Activated T-helper 1 cell treated with Interleukin-2 at 50 U/mL for 16 hours (primary cell): Measurements from ENCODE around the gene GUCY1A1.

Experiments used
- DNase-seq: peaks from one replicate; pipeline ENCODE4 v3.0.0-alpha.2; 2020; ENCODE audit warnings: low read depth

Gene GUCY1A1

GRCh38 chr4:155692361-155692760 lies 25.7 kb downstream of the GUCY1A1 start:
- DNase-seq, result no peak

- no peak for DNase-seq
Measured at GRCh38 chr4:155693015-155693663, 26.5 kb downstream of the GUCY1A1 start.

DNA sequence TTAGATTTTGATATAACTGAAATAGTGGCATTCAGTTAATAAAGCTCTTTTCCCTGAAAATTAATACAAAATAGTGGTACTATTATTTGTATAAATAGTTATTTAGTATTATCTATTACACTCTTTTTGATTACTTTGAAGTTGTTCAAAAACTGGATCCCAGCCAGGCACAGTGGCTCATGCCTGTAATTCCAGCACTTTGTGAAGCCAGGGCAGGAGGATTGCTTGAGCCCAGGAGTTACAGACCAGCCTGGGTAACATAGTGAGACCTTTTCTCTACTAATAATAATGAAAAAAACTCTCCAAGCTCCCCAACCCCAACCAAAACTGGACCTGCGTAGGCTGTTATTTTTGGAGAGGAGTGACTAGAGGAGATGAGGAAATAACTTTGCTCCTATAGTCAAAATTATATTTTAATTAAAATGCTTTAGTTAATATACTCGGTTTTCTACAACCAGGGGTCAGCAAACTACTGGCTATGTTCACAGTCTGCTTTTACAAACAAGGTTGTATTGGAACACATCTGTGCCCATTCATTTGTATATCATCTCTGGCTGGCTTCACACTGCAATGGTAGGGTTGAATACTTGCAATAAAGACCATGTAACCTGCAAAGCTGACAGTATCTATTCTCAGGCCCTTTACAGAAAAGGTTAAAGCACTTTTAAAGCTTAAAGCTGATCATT lies 27.6 kb downstream of the GUCY1A1 start:
- DNase-seq, result no peak

- no peak for DNase-seq
Measured at GRCh38 chr4:155696226-155696625, 29.6 kb downstream of the GUCY1A1 start.

DNA sequence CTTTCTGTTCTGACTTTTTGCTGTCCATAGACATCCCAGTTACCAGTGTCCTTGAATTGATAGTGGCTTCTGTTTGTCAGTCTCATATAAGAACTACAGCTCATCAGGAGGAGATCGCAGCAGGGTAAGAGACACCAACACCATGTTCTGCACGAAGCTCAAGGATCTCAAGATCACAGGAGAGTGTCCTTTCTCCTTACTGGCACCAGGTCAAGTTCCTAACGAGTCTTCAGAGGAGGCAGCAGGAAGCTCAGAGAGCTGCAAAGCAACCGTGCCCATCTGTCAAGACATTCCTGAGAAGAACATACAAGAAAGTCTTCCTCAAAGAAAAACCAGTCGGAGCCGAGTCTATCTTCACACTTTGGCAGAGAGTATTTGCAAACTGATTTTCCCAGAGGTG lies 30.1 kb downstream of the GUCY1A1 start:
- no peak for DNase-seq

- DNase-seq, result no peak
Measured at GRCh38 chr4:155701827-155702226, 35.2 kb downstream of the GUCY1A1 start.

DNA sequence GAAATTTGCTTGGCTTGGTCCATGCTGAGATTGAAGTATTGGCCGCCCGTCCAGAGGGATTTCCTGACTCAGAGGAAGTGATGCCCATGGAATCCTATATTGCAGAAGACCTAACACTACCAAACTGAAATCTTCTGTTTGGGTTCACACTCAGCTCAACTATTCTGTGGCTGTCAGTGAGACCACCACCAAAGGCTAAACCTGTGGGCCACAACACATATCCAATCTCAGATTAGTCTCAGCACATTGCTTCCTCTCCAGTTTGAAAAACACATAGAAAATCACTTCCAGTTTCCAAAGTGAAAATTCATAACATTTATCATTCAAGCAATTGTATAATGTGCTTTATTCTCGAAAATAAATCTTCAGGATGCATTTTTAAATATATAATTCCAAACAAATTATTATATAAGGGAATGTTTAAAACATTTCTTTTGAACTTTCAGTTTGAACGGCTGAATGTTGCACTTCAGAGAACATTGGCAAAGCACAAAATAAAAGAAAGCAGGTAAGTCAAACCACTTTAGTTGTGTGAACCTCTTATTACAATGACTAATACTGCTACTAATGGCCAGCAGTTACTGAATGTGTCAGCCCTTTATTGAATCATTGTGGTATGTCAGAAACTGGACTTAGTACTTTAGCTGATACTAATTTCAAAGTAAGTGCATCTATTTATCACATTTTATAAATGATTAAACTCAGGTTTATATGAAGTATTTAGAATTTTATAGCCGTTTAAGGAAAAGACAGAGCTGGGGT lies 37.0 kb downstream of the GUCY1A1 start:
- DNase-seq, result no peak

DNA sequence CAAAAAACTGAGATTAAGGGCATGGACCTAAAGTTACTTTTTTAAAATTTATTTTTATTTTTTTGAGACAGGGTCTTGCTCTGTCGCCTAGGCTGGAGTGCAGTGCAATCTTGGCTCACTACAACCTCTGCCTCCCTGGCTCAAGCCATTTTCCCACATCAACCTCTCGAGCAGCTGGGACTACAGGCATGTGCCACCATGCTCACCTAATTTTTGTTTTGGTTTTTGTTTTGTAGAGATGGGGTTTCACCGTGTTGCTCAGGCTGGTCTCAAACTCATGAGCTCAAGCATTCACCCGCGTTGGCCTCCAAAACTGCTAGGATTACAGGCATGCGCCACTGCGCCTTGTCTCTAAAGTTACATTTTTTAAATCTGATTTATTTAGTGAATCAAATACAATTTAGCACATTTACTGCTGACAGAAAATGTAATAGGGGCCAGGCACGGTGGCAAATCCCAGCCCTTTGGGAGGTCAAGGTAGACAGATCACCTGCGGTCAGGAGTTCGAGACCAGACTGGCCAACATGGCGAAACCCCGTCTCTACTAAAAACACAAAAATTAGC lies 38.3 kb downstream of the GUCY1A1 start:
- no peak for DNase-seq

DNA sequence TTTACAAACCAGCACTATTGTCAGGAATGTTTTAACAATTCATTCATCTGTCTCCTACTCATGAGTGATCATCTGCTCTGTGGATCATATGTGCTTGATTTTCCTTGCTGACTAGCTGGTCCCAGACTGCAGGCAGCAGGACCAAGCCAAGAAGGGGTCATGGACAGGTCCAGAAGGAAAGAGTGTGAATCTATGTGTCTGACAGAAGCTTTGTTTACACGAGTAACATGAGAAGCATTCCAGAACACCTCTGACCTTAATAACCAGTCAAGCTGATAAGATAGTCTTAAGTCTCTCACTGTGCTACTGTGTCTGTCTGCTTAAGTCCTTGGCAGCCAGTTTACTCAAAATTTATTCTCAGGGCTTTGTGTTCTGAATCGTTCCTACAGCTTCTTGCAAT lies 39.0 kb downstream of the GUCY1A1 start:
- no peak for DNase-seq

- DNase-seq, result no peak
Measured at GRCh38 chr4:155706147-155706546, 39.5 kb downstream of the GUCY1A1 start.

DNA sequence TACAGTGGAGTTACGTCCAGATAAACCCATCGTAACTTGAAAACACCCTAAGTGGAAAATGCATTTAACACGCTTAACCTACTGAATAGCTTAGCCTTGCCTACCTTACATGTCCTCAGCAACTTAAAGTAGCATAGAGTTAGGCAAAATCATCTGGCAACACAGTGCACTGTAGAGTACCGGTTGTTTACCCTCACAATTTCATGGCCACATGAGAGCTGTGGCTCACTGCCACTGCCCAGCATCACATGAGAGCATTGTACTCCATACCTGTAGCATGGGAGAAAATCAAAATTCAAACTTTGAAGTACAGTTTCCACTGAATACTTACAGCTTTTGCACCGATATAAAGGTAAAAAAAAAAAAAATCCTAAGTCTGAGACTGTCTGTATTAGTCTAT lies 40.6 kb downstream of the GUCY1A1 start:
- no peak for DNase-seq

DNA sequence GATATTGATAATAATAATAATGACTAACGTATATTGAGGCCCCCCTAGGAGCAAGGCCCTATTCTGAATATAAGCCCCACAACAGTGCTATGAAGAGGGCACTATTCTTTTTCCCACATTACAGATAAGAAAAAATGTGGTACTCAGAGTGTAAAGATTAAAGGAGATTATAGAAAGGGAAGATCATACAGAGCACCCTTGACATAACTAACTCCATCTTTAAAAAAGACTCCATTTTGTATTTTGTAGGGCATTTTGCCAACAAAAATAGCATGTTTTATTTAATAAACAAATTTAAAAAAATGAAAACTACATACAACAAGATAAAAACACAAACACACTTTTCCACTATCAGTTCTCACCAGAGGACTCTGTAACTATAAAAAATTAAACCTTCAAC lies 42.1 kb downstream of the GUCY1A1 start:
- no peak for DNase-seq

DNA sequence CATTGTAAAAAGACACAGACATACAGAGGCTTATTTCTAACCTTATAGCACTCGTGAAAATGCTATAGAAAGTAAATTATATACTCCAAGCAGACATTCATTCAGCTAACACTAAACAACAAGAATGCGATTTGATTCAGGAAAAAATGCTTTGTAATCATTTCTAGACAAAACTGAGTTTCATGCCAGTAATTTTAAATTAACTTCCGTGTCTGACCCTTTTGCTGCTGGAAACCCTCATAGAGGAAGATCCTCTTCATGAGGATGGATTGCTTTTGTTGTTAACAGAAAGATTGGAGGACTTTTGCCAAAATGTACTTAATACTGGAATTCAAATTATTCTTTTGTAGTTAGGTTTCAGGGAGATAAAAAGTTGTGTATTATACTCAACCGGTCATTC lies 43.3 kb downstream of the GUCY1A1 start:
- DNase-seq, result no peak

DNA sequence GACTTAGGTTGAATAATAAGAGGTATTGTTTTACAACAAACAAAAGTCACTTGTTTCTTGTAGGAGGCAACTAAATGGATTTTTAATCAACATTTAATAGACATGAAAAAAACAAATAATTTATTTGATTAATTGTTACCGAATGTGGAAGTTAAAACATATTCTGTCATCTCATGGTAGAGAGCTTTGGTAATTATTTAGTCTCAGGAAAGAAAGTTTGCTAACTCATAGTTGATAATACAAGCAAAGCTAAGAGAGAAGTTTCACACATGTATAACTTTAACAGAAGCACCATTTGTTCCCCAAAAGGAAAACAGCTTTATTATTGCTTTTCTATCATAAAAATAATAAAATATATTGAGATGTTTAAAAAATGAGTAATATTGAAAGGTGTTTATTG lies 44.9 kb downstream of the GUCY1A1 start:
- DNase-seq, result no peak

- DNase-seq, result no peak
Measured at GRCh38 chr4:155712846-155713245, 46.2 kb downstream of the GUCY1A1 start.

DNA sequence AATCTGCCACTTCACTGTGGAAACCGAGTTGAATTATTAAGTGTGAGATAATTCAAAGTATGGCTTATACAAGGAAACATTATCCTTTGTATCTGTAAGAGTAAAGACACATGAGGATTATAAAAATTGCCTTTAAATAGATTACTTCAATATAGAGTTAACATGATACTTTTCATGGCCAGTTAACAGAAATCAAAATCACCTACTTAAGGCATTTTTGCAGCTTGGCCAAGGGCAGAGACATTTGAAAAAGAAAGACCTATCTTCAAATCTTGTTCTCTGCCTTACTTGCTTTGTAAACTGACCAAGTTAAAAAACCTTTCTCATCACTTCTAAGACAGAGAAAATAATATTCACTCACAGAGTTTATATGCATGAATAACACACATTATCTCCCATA lies 47.3 kb downstream of the GUCY1A1 start:
- no peak for DNase-seq

DNA sequence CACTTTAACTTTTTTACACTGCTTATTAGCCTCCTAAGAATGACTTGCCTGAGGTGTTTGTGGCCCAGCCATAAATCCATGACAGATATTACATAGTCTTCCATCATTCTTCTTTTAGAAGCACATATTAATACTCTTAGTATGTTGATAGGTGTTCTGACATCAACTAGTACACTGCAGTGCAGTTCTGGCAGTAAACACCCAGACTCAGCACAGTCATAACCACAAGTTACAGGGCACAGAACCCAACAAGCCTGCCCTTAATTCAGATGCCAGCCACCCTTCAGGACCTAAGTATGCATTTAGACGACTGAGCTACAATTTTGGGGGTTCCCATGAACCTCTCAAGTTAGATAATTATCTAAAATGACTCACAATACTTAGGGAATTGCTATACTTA lies 55.7 kb downstream of the GUCY1A1 start:
- DNase-seq, result no peak

- no peak for DNase-seq
Measured at GRCh38 chr4:155722816-155723499, 56.3 kb downstream of the GUCY1A1 start.

- no peak for DNase-seq
Measured at GRCh38 chr4:155724731-155725130, 58.1 kb downstream of the GUCY1A1 start.

- DNase-seq, result no peak
Measured at GRCh38 chr4:155734065-155734464, 67.4 kb downstream of the GUCY1A1 start.

DNA sequence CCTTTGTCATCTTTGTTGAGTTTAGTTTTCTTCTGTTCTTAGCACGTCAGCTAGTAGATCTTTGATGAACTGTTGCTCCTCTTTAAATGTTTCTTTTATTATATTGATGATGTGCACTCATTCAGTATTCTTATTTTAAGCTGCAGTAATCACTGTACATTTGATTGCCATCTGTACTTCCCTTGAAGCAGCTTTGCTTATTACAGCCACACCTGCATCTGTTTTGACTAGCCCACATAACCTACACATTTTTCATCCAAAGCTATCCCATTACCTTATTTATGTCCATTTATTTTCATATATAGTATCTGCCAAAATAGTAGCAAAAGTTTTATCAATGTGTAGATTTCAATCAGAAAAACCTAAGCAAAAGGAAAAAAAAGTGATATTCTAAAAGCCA lies 68.3 kb downstream of the GUCY1A1 start:
- no peak for DNase-seq

DNA sequence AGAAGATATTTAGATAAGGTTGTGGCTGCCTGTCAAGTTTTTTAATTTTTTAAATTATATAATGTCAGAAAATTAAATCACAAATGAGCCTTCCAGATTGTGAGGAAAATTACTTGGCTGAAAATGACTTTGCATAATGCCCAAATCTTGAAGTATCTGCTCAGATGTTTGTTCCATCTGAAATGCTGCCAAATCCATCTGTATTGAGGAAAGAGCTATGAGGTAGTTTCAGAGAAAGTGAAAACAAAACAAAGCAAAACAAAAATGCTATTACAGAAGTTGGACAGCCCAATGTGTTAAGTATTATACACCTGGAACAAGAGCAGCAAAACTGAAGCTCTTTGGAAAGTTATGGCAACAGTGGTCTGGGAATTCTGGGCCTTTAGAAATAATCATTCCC lies 68.8 kb downstream of the GUCY1A1 start:
- no peak for DNase-seq
